Gastroesophageal sphincter (tissue), 4 donors: ENCODE results near the gene GAP43. TPM values are rescaled to one million over a fixed set of nuclear protein-coding genes. Genes with fewer than 3 reads are reported as not detected.
"Not testable (repeated sequence)": the region's sequence is repeated elsewhere in the genome, so short reads cannot be mapped to it uniquely, and the experiment has no call there.

Experiments used
- ATAC-seq: fragments of 150-250 bp; one replicate; pipeline ENCODE4 v1.9.1; 2016; ENCODE audit warnings: mild to moderate bottlenecking, moderate library complexity
- H3K27ac ChIP-seq, 4 donors: fragments of 200-600 bp; sonication (generic) in 3 of 4; 1 replicate in 3 of 4; 2 replicates in 1 of 4; pipeline ENCODE4 v1.5.1; 2016 to 2019
- H3K27me3 ChIP-seq: fragments of 200-600 bp; sonication (generic); one replicate; pipeline ENCODE4 v1.5.1; 2019
- H3K36me3 ChIP-seq, 2 donors: fragments of 200-600 bp; sonication (generic); one replicate each; pipeline ENCODE4 v1.5.1; 2019; ENCODE audit warnings: control low read depth in 1 of 2
- H3K4me1 ChIP-seq, 3 donors: fragments of 200-600 bp; sonication (generic); 1 replicate in 2 of 3; 2 replicates in 1 of 3; pipeline ENCODE4 v1.5.1; 2016 to 2019; ENCODE audit warnings: control low read depth in 2 of 3
- H3K4me3 ChIP-seq, 2 donors: fragments of 200-600 bp; sonication (generic); one replicate each; pipeline ENCODE4 v1.5.1; 2019; ENCODE audit warnings: mild to moderate bottlenecking in 1 of 2, moderate library complexity in 1 of 2
- H3K9me3 ChIP-seq, 3 donors: fragments of 200-600 bp; sonication (generic); one replicate each; pipeline ENCODE4 v1.5.1; 2017 to 2019; ENCODE audit warnings: control low read depth in 2 of 3
- EP300 ChIP-seq: sonication (generic); formaldehyde crosslinking; IDR thresholded peaks from one replicate; pipeline ENCODE4 v1.6.1; 2017; ENCODE audit warnings: antibody characterized with exemption, mild to moderate bottlenecking
- POLR2A ChIP-seq, 2 donors: fragments of 450-650 bp; IDR thresholded peaks; one replicate each; pipeline ENCODE4 v1.6.1; 2017; ENCODE audit warnings: antibody characterized with exemption in 2 of 2, mild to moderate bottlenecking in 2 of 2, moderate library complexity in 1 of 2
- POLR2AphosphoS5 ChIP-seq: sonication (generic); formaldehyde crosslinking; IDR thresholded peaks from one replicate; pipeline ENCODE4 v1.6.1; 2017; ENCODE audit warnings: antibody characterized with exemption
- WGBS, 2 donors: methylation state at CpG; one replicate each; pipeline ENCODE4 v1.1.5; 2018; ENCODE audit warnings: low coverage in 1 of 2; 5-methylcytosine and 5-hydroxymethylcytosine counted together
- total RNA-seq, 4 donors: library from RNA; depleted of rRNA; stranded (reverse); fragments of >200 nt; gene quantifications; one replicate each; pipeline ENCODE4 v1.1.0, GENCODE V29; 2016
- TF ChIP-seq, protein P1 (sequence below), 4 experiments: fragments of 200-600 bp in 2 of 4; fragments of 450-650 bp in 2 of 4; sonication (generic) in 1 of 4; IDR thresholded peaks; one replicate each; pipeline ENCODE4 v1.5.1; 2017 to 2019; ENCODE audit warnings: antibody characterized with exemption in 4 of 4, mild to moderate bottlenecking in 2 of 4, moderate library complexity in 2 of 4

The GAP43 gene
- total RNA-seq, 4 donors from 2014 or later, result 0.47 to 2.7 (median 1.6) TPM

- ATAC-seq, result no peak
- Histone ChIP-seq H3K4me1 (no peaks in the 10 kb centered on the region), H3K4me3 (no peak overlapping the region), H3K27ac (no peak overlapping the region), H3K36me3 (no peaks in the 10 kb centered on the region), H3K9me3 (peaks cover 0 to 7% (median 0%) of the 10 kb centered on the region in 3 donors), H3K27me3 (no peaks in the 10 kb centered on the region)
- TF ChIP-seq POLR2AphosphoS5, result no peak
- TF ChIP-seq EP300, result no peak
- TF ChIP-seq, protein P1, sequence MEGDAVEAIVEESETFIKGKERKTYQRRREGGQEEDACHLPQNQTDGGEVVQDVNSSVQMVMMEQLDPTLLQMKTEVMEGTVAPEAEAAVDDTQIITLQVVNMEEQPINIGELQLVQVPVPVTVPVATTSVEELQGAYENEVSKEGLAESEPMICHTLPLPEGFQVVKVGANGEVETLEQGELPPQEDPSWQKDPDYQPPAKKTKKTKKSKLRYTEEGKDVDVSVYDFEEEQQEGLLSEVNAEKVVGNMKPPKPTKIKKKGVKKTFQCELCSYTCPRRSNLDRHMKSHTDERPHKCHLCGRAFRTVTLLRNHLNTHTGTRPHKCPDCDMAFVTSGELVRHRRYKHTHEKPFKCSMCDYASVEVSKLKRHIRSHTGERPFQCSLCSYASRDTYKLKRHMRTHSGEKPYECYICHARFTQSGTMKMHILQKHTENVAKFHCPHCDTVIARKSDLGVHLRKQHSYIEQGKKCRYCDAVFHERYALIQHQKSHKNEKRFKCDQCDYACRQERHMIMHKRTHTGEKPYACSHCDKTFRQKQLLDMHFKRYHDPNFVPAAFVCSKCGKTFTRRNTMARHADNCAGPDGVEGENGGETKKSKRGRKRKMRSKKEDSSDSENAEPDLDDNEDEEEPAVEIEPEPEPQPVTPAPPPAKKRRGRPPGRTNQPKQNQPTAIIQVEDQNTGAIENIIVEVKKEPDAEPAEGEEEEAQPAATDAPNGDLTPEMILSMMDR (IDR thresholded peaks at IDR 0.05), result no peak
- no peak for TF ChIP-seq POLR2A (IDR thresholded peaks at IDR 0.05)
- WGBS, 2 donors, result 75 to 88% methylated on average over 1 of the region's 1 CpG
These were observed 103.8 kb downstream of the GAP43 start for GRCh38 chr3:115727135-115727534.

GRCh38 chr3:115728013-115728412 lies 104.7 kb downstream of the GAP43 start:
- Histone ChIP-seq H3K36me3 (no peaks in the 10 kb centered on the region), H3K9me3 (peaks cover 0 to 7% (median 0%) of the 10 kb centered on the region in 3 donors), H3K4me3 (no peak overlapping the region), H3K27me3 (no peaks in the 10 kb centered on the region), H3K27ac (no peak overlapping the region), H3K4me1 (no peaks in the 10 kb centered on the region)
- no peak for ATAC-seq
- TF ChIP-seq POLR2AphosphoS5, result no peak

GRCh38 chr3:115736341-115736740 lies 113.0 kb downstream of the GAP43 start:
- not testable (repeated sequence) for H3K27me3 ChIP-seq, H3K27ac ChIP-seq, H3K4me3 ChIP-seq, H3K36me3 ChIP-seq, ATAC-seq, H3K4me1 ChIP-seq
- 85 to 87% methylated on average over 3 of the region's 3 CpGs for WGBS, 2 donors
- H3K9me3 ChIP-seq, result peaks cover 0 to 14% (median 0%) of the 10 kb centered on the region in 3 donors

GRCh38 chr3:115741650-115742049 lies 118.3 kb downstream of the GAP43 start:
- Histone ChIP-seq H3K4me1 (no peaks in the 10 kb centered on the region), H3K4me3 (no peak overlapping the region), H3K36me3 (no peaks in the 10 kb centered on the region), H3K9me3 (peaks cover 0 to 15% (median 0%) of the 10 kb centered on the region in 3 donors), H3K27me3 (no peaks in the 10 kb centered on the region), H3K27ac (no peak overlapping the region)
- TF ChIP-seq, protein P1 (IDR thresholded peaks at IDR 0.05), result no peak
- TF ChIP-seq EP300 (no peak), POLR2A (IDR thresholded peaks at IDR 0.05) (no peak), POLR2AphosphoS5 (no peak)
- no CpG with 5 or more reads among the region's 5 CpGs for WGBS, 2 donors
- no peak for ATAC-seq

- H3K27ac ChIP-seq, H3K27me3 ChIP-seq, H3K4me3 ChIP-seq, H3K36me3 ChIP-seq, ATAC-seq, H3K4me1 ChIP-seq: not testable (repeated sequence)
- 56 to 65% methylated on average over 2 to 3 of the region's 4 CpGs for WGBS, 2 donors
- H3K9me3 ChIP-seq, result peaks cover 0 to 15% (median 0%) of the 10 kb centered on the region in 3 donors
These were observed 121.2 kb downstream of the GAP43 start for GRCh38 chr3:115744516-115744915.

DNA sequence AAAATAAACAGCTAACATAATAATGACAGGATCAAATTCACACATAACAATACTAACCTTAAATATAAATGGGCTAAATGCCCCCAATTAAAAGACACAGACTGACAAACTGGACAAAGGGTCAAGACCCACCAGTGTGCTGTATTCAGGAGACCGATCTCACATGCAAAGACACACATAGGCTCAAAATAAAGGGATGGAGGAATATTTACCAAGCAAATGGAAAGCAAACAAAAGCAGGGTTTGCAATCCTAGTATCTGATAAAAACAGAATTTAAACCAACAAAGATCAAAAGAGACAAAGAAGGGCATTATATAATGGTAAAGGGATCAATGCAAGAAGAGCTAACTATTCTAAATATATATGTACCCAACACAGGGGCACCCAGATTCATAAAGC lies 129.7 kb downstream of the GAP43 start:
- WGBS, 2 donors, result 88 to 100% methylated on average over 1 of the region's 1 CpG
- not testable (repeated sequence) for ATAC-seq, H3K4me1 ChIP-seq

GRCh38 chr3:115758076-115758763 lies 134.9 kb downstream of the GAP43 start:
- ATAC-seq, result no peak
- TF ChIP-seq EP300 (no peak), POLR2AphosphoS5 (no peak), POLR2A (IDR thresholded peaks at IDR 0.05) (no peak)
- TF ChIP-seq, protein P1 (IDR thresholded peaks at IDR 0.05), result no peak
- 42 to 50% methylated on average over 1 of the region's 1 CpG for WGBS, 2 donors

More for the DNA sequence above, 129.7 kb downstream of the GAP43 start:
- not testable (repeated sequence) for H3K36me3 ChIP-seq, H3K27me3 ChIP-seq, H3K27ac ChIP-seq, H3K4me3 ChIP-seq
- peaks cover 0 to 12% (median 0%) of the 10 kb centered on the region in 3 donors for H3K9me3 ChIP-seq

More at GRCh38 chr3:115758076-115758763, 134.9 kb downstream of the GAP43 start:
- Histone ChIP-seq H3K9me3 (peaks cover 0 to under 1% (median 0%) of the 10 kb centered on the region in 3 donors), H3K36me3 (no peaks in the 10 kb centered on the region), H3K27ac (no peak overlapping the region), H3K4me1 (no peaks in the 10 kb centered on the region), H3K4me3 (no peak overlapping the region), H3K27me3 (no peaks in the 10 kb centered on the region)
